Upper lobe of left lung (tissue), 6 donors: ENCODE measurements around the gene DPP3. TPM values are rescaled to one million over a fixed set of nuclear protein-coding genes. Genes with fewer than 3 reads are reported as not detected.
A peak's percentile ranks its signal among the peaks of the same experiment; 100 is the strongest.

Experiments used
- ATAC-seq, 2 donors: fragments of 200-7000 bp; cut with Tn5 transposase; one replicate each; pipeline ENCODE4 v1.9.1; 2022; ENCODE audit warnings: mild to moderate bottlenecking in 2 of 2, moderate library complexity in 2 of 2; ENCODE audit not compliant: low FRiP score in 2 of 2
- DNase-seq, 2 donors: peaks; one replicate each; pipeline ENCODE4 v3.0.0-alpha.2; 2019 to 2020
- H3K27ac ChIP-seq, 4 donors: fragments of 200-600 bp; sonication (generic); one replicate each; pipeline ENCODE4 v1.5.1; 2016 to 2019
- H3K27me3 ChIP-seq, 4 donors: fragments of 200-600 bp; sonication (generic); one replicate each; pipeline ENCODE4 v1.5.1; 2017 to 2019
- H3K36me3 ChIP-seq, 4 donors: fragments of 200-600 bp; sonication (generic); one replicate each; pipeline ENCODE4 v1.5.1; 2016 to 2019
- H3K4me1 ChIP-seq, 4 donors: fragments of 200-600 bp; sonication (generic); one replicate each; pipeline ENCODE4 v1.5.1; 2018 to 2019
- H3K4me3 ChIP-seq, 4 donors: fragments of 200-600 bp; sonication (generic); one replicate each; pipeline ENCODE4 v1.5.1; 2017 to 2019; ENCODE audit warnings: mild to moderate bottlenecking in 2 of 4, moderate library complexity in 1 of 4
- H3K9me3 ChIP-seq, 4 donors: fragments of 200-600 bp; sonication (generic); one replicate each; pipeline ENCODE4 v1.5.1; 2018 to 2019
- EP300 ChIP-seq, 4 donors: sonication (generic); formaldehyde crosslinking; IDR thresholded peaks; one replicate each; pipeline ENCODE4 v1.5.1; 2017; ENCODE audit warnings: antibody characterized with exemption in 4 of 4, control low read depth in 2 of 4
- POLR2A ChIP-seq, 4 donors: fragments of 450-650 bp; IDR thresholded peaks; one replicate each; pipeline ENCODE4 v1.5.1; 2016 to 2017; ENCODE audit warnings: antibody characterized with exemption in 4 of 4, mild to moderate bottlenecking in 2 of 4
- POLR2AphosphoS5 ChIP-seq, 2 donors: sonication (generic); formaldehyde crosslinking; IDR thresholded peaks; one replicate each; pipeline ENCODE4 v1.5.1; 2017; ENCODE audit warnings: antibody characterized with exemption in 2 of 2
- WGBS, 2 donors: methylation state at CpG; one replicate each; pipeline ENCODE4 v1.1.5; 2017 to 2018; 5-methylcytosine and 5-hydroxymethylcytosine counted together
- total RNA-seq, 6 donors: library from RNA; depleted of rRNA in 4 of 6; stranded (reverse); fragments of >200 nt in 4 of 6; gene quantifications; one replicate each; pipeline versions ENCODE4 v1.1.0 to v1.2.1, GENCODE V29; 2016 to 2021
- TF ChIP-seq, protein P1 (sequence below), 6 experiments: fragments of 450-650 bp in 4 of 6; fragments of 200-600 bp in 2 of 6; sonication (generic) in 2 of 6; IDR thresholded peaks; one replicate each; pipeline ENCODE4 v1.5.1; 2016 to 2019; ENCODE audit warnings: antibody characterized with exemption in 6 of 6
- donor health status: DM: no; HTN: no; CAD: no; lungs with moderate emphysema.
- donor health status: DM: no; HTN: yes; CAD: no; lungs with severe emphysema.

The DPP3 gene
- total RNA-seq, 6 donors from 2014 or later: 19.3 to 79.6 (median 44.9) TPM

DNA sequence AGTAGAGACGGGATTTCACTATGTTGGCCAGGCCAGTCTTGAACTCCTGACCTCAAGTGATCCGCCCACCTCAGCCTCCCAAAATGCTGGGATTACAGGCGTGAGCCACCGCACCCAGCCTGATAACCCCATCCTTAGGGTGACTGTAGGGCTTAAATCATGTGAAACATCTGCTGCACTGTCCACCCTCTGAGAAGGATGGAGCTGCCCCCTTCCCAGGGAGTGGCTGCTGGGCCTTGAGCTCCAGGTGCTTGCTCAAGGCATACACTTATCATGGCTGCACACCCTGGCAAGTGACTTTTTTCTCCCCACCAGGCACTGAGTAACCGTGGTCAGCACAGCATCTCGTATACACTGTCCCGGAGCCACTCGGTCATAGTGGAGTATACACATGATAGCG lies 8.2 kb upstream of the DPP3 start:
- TF ChIP-seq POLR2A (IDR thresholded peaks at IDR 0.05) (no peak), EP300 (IDR thresholded peaks at IDR 0.05) (no peak)
- Histone ChIP-seq H3K27ac (no peak overlapping the region), H3K4me1 (peaks cover 10 to 14% (median 12%) of the 10 kb centered on the region in 4 donors), H3K27me3 (no peaks in the 10 kb centered on the region), H3K36me3 (peaks cover 0 to 46% (median 24%) of the 10 kb centered on the region in 4 donors), H3K9me3 (no peaks in the 10 kb centered on the region), H3K4me3 (no peak overlapping the region)
- 95 to 96% methylated on average over 7 to 9 of the region's 9 CpGs for WGBS, 2 donors
- ATAC-seq (no peak), DNase-seq (no peak)

DNA sequence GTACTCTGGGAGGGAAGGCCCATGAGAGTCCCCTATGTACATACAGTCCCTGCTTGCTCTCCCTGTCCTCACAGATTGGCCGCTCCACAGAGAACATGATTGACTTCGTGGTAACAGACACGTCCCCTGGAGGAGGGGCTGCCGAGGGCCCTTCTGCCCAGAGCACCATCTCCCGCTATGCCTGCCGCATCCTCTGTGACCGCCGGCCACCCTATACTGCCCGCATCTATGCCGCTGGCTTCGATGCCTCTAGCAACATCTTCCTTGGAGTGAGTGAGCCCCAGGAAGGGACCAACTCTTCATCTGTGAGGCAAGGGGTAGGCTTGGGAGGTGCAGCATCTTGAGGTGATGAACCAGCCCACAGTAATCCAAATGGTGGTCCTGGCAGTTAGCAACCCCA lies 7.1 kb upstream of the DPP3 start:
- DNase-seq: no peak
- Histone ChIP-seq H3K9me3 (no peaks in the 10 kb centered on the region), H3K4me3 (no peak overlapping the region), H3K4me1 (peaks cover under 1 to 3% (median 2%) of the 10 kb centered on the region in 4 donors), H3K27me3 (no peaks in the 10 kb centered on the region), H3K36me3 (peaks cover 0 to 46% (median 24%) of the 10 kb centered on the region in 4 donors), H3K27ac (no peak overlapping the region)
- no peak for ATAC-seq
- WGBS, 2 donors: 94 to 97% methylated on average over 11 of the region's 11 CpGs
- TF ChIP-seq POLR2A (IDR thresholded peaks at IDR 0.05) (no peak), EP300 (IDR thresholded peaks at IDR 0.05) (no peak), POLR2AphosphoS5 (IDR thresholded peaks at IDR 0.05) (no peak)
- TF ChIP-seq, protein P1, sequence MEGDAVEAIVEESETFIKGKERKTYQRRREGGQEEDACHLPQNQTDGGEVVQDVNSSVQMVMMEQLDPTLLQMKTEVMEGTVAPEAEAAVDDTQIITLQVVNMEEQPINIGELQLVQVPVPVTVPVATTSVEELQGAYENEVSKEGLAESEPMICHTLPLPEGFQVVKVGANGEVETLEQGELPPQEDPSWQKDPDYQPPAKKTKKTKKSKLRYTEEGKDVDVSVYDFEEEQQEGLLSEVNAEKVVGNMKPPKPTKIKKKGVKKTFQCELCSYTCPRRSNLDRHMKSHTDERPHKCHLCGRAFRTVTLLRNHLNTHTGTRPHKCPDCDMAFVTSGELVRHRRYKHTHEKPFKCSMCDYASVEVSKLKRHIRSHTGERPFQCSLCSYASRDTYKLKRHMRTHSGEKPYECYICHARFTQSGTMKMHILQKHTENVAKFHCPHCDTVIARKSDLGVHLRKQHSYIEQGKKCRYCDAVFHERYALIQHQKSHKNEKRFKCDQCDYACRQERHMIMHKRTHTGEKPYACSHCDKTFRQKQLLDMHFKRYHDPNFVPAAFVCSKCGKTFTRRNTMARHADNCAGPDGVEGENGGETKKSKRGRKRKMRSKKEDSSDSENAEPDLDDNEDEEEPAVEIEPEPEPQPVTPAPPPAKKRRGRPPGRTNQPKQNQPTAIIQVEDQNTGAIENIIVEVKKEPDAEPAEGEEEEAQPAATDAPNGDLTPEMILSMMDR (IDR thresholded peaks at IDR 0.05): no peak

GRCh38 chr11:66473608-66474515 lies 6.4 kb upstream of the DPP3 start:
- H3K9me3 ChIP-seq: no peaks in the 10 kb centered on the region
- DNase-seq (peak in 1 of 2 donors; percentile 70), ATAC-seq (no peak)
- no peak for TF ChIP-seq EP300 (IDR thresholded peaks at IDR 0.05)
- no peak for TF ChIP-seq POLR2A (IDR thresholded peaks at IDR 0.05)
- TF ChIP-seq, protein P1 (IDR thresholded peaks at IDR 0.05): no peak
- no peak overlapping the region for H3K27ac ChIP-seq
- no peaks in the 10 kb centered on the region for H3K27me3 ChIP-seq
- no peak overlapping the region for H3K4me3 ChIP-seq
- H3K4me1 ChIP-seq: peaks cover under 1 to 4% (median 1%) of the 10 kb centered on the region in 4 donors
- WGBS, 2 donors: 87 to 93% methylated on average over 8 to 11 of the region's 20 CpGs
- peaks cover 0 to 46% (median 24%) of the 10 kb centered on the region in 4 donors for H3K36me3 ChIP-seq

GRCh38 chr11:66475349-66476172 lies 4.7 kb upstream of the DPP3 start:
- ATAC-seq: no peak
- Histone ChIP-seq H3K4me3 (no peak overlapping the region), H3K27me3 (no peaks in the 10 kb centered on the region), H3K27ac (no peak overlapping the region), H3K36me3 (peaks cover 0 to 46% (median 24%) of the 10 kb centered on the region in 4 donors), H3K4me1 (peaks cover 5 to 15% (median 10%) of the 10 kb centered on the region in 4 donors), H3K9me3 (no peaks in the 10 kb centered on the region)
- TF ChIP-seq POLR2A (IDR thresholded peaks at IDR 0.05): no peak
- TF ChIP-seq, protein P1 (IDR thresholded peaks at IDR 0.05): no peak
- WGBS, 2 donors: 94% methylated on average over 14 to 34 of the region's 44 CpGs
- peak in 1 of 2 donors; percentile 83 for DNase-seq
